ENCODE data around the gene LIX1L. TPM values are rescaled to one million over a fixed set of nuclear protein-coding genes. Genes with fewer than 3 reads are reported as not detected.

The LIX1L gene
- total RNA-seq, 1 donor from 2014 or later: 4.5 TPM

DNA sequence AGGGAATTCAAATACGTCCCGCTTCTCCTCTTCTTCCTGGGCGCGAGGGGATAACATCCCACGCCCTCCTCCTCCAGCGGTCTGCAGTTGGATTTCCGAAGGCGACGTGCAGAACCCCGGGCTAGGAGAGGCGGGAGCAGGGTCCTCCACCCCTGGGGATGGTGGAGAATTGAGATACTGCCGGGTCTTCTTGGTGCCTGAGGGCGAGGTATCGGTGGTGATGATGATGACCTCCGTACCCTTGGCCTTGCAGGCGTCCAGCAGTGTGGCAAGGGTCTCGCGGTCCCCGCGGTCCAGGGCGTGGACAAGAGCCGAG is 3.2 kb upstream of the LIX1L start:
- Mint-ChIP-seq H3K4me3 (ENCODE audit: low read depth) (peak overlapping the region; percentile 83), H3K4me1 (ENCODE audit: low read depth) (peaks cover 29% of the 10 kb centered on the region), H3K27ac (no peak overlapping the region), H3K27me3 (peaks cover 72% of the 10 kb centered on the region), H3K9me3 (ENCODE audit: low read depth) (no peaks in the 10 kb centered on the region), H3K36me3 (ENCODE audit: insufficient read depth) (no peaks in the 10 kb centered on the region)
- TF ChIP-seq, protein P1, sequence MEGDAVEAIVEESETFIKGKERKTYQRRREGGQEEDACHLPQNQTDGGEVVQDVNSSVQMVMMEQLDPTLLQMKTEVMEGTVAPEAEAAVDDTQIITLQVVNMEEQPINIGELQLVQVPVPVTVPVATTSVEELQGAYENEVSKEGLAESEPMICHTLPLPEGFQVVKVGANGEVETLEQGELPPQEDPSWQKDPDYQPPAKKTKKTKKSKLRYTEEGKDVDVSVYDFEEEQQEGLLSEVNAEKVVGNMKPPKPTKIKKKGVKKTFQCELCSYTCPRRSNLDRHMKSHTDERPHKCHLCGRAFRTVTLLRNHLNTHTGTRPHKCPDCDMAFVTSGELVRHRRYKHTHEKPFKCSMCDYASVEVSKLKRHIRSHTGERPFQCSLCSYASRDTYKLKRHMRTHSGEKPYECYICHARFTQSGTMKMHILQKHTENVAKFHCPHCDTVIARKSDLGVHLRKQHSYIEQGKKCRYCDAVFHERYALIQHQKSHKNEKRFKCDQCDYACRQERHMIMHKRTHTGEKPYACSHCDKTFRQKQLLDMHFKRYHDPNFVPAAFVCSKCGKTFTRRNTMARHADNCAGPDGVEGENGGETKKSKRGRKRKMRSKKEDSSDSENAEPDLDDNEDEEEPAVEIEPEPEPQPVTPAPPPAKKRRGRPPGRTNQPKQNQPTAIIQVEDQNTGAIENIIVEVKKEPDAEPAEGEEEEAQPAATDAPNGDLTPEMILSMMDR (IDR thresholded peaks at IDR 0.05; ENCODE audit: unreplicated experiment): no peak
- DNase-seq (ENCODE audit: low spot score, unreplicated experiment): no peak

GRCh38 chr1:145960468-145961108 is 2.8 kb upstream of the LIX1L start:
- Mint-ChIP-seq H3K4me1 (ENCODE audit: low read depth) (peaks cover 31% of the 10 kb centered on the region), H3K27ac (no peak overlapping the region)

GRCh38 chr1:145959957-145960467 is 2.2 kb upstream of the LIX1L start:
- peaks cover 37% of the 10 kb centered on the region for H3K4me1 Mint-ChIP-seq (ENCODE audit: low read depth)
- TF ChIP-seq, protein P1 (IDR thresholded peaks at IDR 0.05; ENCODE audit: unreplicated experiment): no peak
- H3K9me3 Mint-ChIP-seq (ENCODE audit: low read depth): no peaks in the 10 kb centered on the region
- peak overlapping the region; percentile 47 for H3K4me3 Mint-ChIP-seq (ENCODE audit: low read depth)
- no peak overlapping the region for H3K27ac Mint-ChIP-seq
- DNase-seq (ENCODE audit: low spot score, unreplicated experiment): no peak
- peaks cover 82% of the 10 kb centered on the region for H3K27me3 Mint-ChIP-seq
- H3K36me3 Mint-ChIP-seq (ENCODE audit: insufficient read depth): no peaks in the 10 kb centered on the region

More at GRCh38 chr1:145960468-145961108, 2.8 kb upstream of the LIX1L start:
- peak; percentile 57 for DNase-seq (ENCODE audit: low spot score, unreplicated experiment)
- Mint-ChIP-seq H3K27me3 (peaks cover 76% of the 10 kb centered on the region), H3K9me3 (ENCODE audit: low read depth) (no peaks in the 10 kb centered on the region), H3K36me3 (ENCODE audit: insufficient read depth) (no peaks in the 10 kb centered on the region), H3K4me3 (ENCODE audit: low read depth) (peak overlapping the region; percentile 83)
- TF ChIP-seq, protein P1 (IDR thresholded peaks at IDR 0.05; ENCODE audit: unreplicated experiment): peak; percentile 18

GRCh38 chr1:145959333-145959732 is 1.5 kb upstream of the LIX1L start:
- no peak for DNase-seq (ENCODE audit: low spot score, unreplicated experiment)
- Mint-ChIP-seq H3K36me3 (ENCODE audit: insufficient read depth) (no peaks in the 10 kb centered on the region), H3K27ac (no peak overlapping the region), H3K9me3 (ENCODE audit: low read depth) (no peaks in the 10 kb centered on the region), H3K4me1 (ENCODE audit: low read depth) (peaks cover 42% of the 10 kb centered on the region), H3K4me3 (ENCODE audit: low read depth) (peak overlapping the region; percentile 47), H3K27me3 (peaks cover 83% of the 10 kb centered on the region)
- TF ChIP-seq, protein P1 (IDR thresholded peaks at IDR 0.05; ENCODE audit: unreplicated experiment): no peak

- Mint-ChIP-seq H3K9me3 (ENCODE audit: low read depth) (no peaks in the 10 kb centered on the region), H3K27me3 (peaks cover 81% of the 10 kb centered on the region), H3K36me3 (ENCODE audit: insufficient read depth) (no peaks in the 10 kb centered on the region), H3K4me1 (ENCODE audit: low read depth) (peaks cover 41% of the 10 kb centered on the region), H3K4me3 (ENCODE audit: low read depth) (no peak overlapping the region), H3K27ac (no peak overlapping the region)
- TF ChIP-seq, protein P1 (IDR thresholded peaks at IDR 0.05; ENCODE audit: unreplicated experiment): no peak
- DNase-seq (ENCODE audit: low spot score, unreplicated experiment): no peak
Measured at GRCh38 chr1:145958734-145959133, 917 bp upstream of the LIX1L start.

All from progenitor cell of endocrine pancreas (in vitro differentiated cells).